KMS-11 (cell line): ENCODE results near the gene LTBP3.

ENCODE experiments used
- H2AFZ ChIP-seq: fragments of 200-600 bp; sonication (generic); 2 replicates; pipeline ENCODE4 v1.6.1; 2016; ENCODE audit warnings: antibody characterized with exemption, mixed run types, low read depth
- H3K27ac ChIP-seq: fragments of 200-600 bp; sonication (generic); 2 replicates; pipeline ENCODE4 v1.6.1; 2016; ENCODE audit warnings: mild to moderate bottlenecking, mixed run types
- H3K27me3 ChIP-seq: fragments of 200-600 bp; sonication (generic); 2 replicates; pipeline ENCODE4 v1.6.1; 2017; ENCODE audit warnings: mild to moderate bottlenecking, low read depth, mixed run types, moderate library complexity; ENCODE audit not compliant: insufficient read depth
- H3K36me3 ChIP-seq: fragments of 200-600 bp; sonication (generic); 2 replicates; pipeline ENCODE4 v1.6.1; 2017; ENCODE audit warnings: mild to moderate bottlenecking, mixed run types; ENCODE audit not compliant: insufficient read depth
- H3K4me1 ChIP-seq: fragments of 200-600 bp; sonication (generic); 2 replicates; pipeline ENCODE4 v1.6.1; 2016; ENCODE audit warnings: mild to moderate bottlenecking, low read depth, mixed run types; ENCODE audit not compliant: poor library complexity, severe bottlenecking
- H3K4me2 ChIP-seq: fragments of 200-600 bp; sonication (generic); 2 replicates; pipeline ENCODE4 v1.7.0; 2016; ENCODE audit warnings: mild to moderate bottlenecking, mixed run types
- H3K4me3 ChIP-seq: fragments of 200-600 bp; sonication (generic); IDR thresholded peaks from 2 replicates; pipeline ENCODE4 v1.6.1; 2017; ENCODE audit warnings: low read depth, low read length, mixed read lengths; ENCODE audit not compliant: insufficient read depth
- H3K79me2 ChIP-seq: fragments of 200-600 bp; sonication (generic); 2 replicates; pipeline ENCODE4 v1.6.1; 2016; ENCODE audit warnings: low read depth, mixed run types; ENCODE audit not compliant: insufficient read depth
- H3K9ac ChIP-seq: fragments of 200-600 bp; sonication (generic); 2 replicates; pipeline ENCODE4 v1.6.1; 2016; ENCODE audit warnings: mild to moderate bottlenecking, mixed run types
- H4K20me1 ChIP-seq: fragments of 200-600 bp; sonication (generic); 2 replicates; pipeline ENCODE4 v1.6.1; 2016; ENCODE audit warnings: mild to moderate bottlenecking, mixed run types; ENCODE audit not compliant: insufficient read depth
- CTCF ChIP-seq: fragments of 200-600 bp; sonication (generic); conservative IDR thresholded peaks from 2 replicates; pipeline ENCODE4 v1.6.1; 2017; ENCODE audit warnings: low read depth, mild to moderate bottlenecking, antibody characterized with exemption, low read length, moderate library complexity, mixed read lengths

Gene LTBP3

DNA sequence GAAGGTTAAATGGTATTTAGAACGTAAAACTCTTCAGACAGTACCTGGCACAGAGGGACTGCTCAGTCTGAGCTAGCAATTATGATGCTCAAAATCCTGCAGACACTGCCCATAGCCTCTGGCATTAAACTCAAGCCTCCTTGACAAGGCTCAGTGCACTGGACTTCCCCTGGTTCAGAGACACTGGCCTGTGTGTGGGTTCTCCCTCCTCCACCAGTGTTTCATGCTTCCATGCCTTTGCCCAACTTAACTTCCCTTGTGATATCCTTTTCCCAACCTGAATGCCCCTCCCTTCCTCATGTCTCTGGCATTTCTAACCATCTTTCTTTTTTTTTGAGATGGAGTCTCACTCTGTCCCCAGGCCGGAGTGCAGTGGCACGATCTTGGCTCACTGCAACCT, 9.1 kb downstream of the LTBP3 start:
- no peak overlapping the region for H3K4me2 ChIP-seq
- no peak overlapping the region for H2AFZ ChIP-seq
- H3K27ac ChIP-seq: no peak overlapping the region
- no peak overlapping the region for H3K9ac ChIP-seq
- H3K27me3 ChIP-seq: no peaks in the 10 kb centered on the region
- no peak for TF ChIP-seq CTCF
- no peaks in the 10 kb centered on the region for H4K20me1 ChIP-seq
- peaks cover 39% of the 10 kb centered on the region for H3K4me1 ChIP-seq
- no peak overlapping the region for H3K4me3 ChIP-seq
- H3K79me2 ChIP-seq: no peaks in the 10 kb centered on the region
- H3K36me3 ChIP-seq: no peaks in the 10 kb centered on the region

- H3K36me3 ChIP-seq: no peaks in the 10 kb centered on the region
- no peaks in the 10 kb centered on the region for H3K79me2 ChIP-seq
- no peaks in the 10 kb centered on the region for H3K27me3 ChIP-seq
- H3K27ac ChIP-seq: no peak overlapping the region
- H4K20me1 ChIP-seq: no peaks in the 10 kb centered on the region
- no peak overlapping the region for H3K4me2 ChIP-seq
- peaks cover 33% of the 10 kb centered on the region for H3K4me1 ChIP-seq
- TF ChIP-seq CTCF: no peak
- H3K4me3 ChIP-seq: no peak overlapping the region
- H3K9ac ChIP-seq: no peak overlapping the region
- H2AFZ ChIP-seq: no peak overlapping the region
Observed at GRCh38 chr11:65548395-65548794, 9.8 kb downstream of the LTBP3 start.

GRCh38 chr11:65547446-65548125, 10.6 kb downstream of the LTBP3 start:
- H3K79me2 ChIP-seq: no peaks in the 10 kb centered on the region
- no peak overlapping the region for H3K4me3 ChIP-seq
- H3K4me1 ChIP-seq: peaks cover 28% of the 10 kb centered on the region
- no peak overlapping the region for H3K27ac ChIP-seq
- no peaks in the 10 kb centered on the region for H3K27me3 ChIP-seq
- H3K9ac ChIP-seq: no peak overlapping the region
- TF ChIP-seq CTCF: no peak
- H3K36me3 ChIP-seq: no peaks in the 10 kb centered on the region
- H4K20me1 ChIP-seq: no peaks in the 10 kb centered on the region
- H3K4me2 ChIP-seq: no peak overlapping the region
- no peak overlapping the region for H2AFZ ChIP-seq

- peaks cover 19% of the 10 kb centered on the region for H3K4me1 ChIP-seq
- no peak overlapping the region for H3K27ac ChIP-seq
- no peaks in the 10 kb centered on the region for H4K20me1 ChIP-seq
- H3K36me3 ChIP-seq: no peaks in the 10 kb centered on the region
- H3K4me3 ChIP-seq: no peak overlapping the region
- TF ChIP-seq CTCF: no peak
- H3K9ac ChIP-seq: no peak overlapping the region
- no peaks in the 10 kb centered on the region for H3K27me3 ChIP-seq
- H3K4me2 ChIP-seq: peak overlapping the region; percentile 33; the same call in 1 of the 2 replicates
- H3K79me2 ChIP-seq: no peaks in the 10 kb centered on the region
- no peak overlapping the region; the same call in 1 of the 2 replicates for H2AFZ ChIP-seq
Observed at GRCh38 chr11:65546217-65546958, 11.8 kb downstream of the LTBP3 start.
